ENCODE results near the gene MYO1E.
"Not testable (repeated sequence)": the region's sequence is repeated elsewhere in the genome, so short reads cannot be mapped to it uniquely, and the experiment has no call there.

MYO1E gene

GRCh38 chr15:59137566-59137965, 235.1 kb downstream of the MYO1E start:
- DNase-seq (ENCODE audit: low read depth in 2 of 2), result no peak

GRCh38 chr15:59133929-59134427, 238.7 kb downstream of the MYO1E start:
- DNase-seq (ENCODE audit: low read depth in 2 of 2), result no peak

- DNase-seq (ENCODE audit: low read depth in 2 of 2), result no peak
Measured at GRCh38 chr15:59131969-59132562, 240.6 kb downstream of the MYO1E start.

GRCh38 chr15:59131456-59131855, 241.2 kb downstream of the MYO1E start:
- no peak for DNase-seq (ENCODE audit: low read depth in 2 of 2)

- not testable (repeated sequence) for DNase-seq (ENCODE audit: low read depth in 2 of 2)
Measured at GRCh38 chr15:59127255-59127654, 245.4 kb downstream of the MYO1E start.

- DNase-seq (ENCODE audit: low read depth in 2 of 2), result not testable (repeated sequence)
Measured at GRCh38 chr15:59125683-59126082, 247.0 kb downstream of the MYO1E start.

GRCh38 chr15:59124261-59124660, 248.4 kb downstream of the MYO1E start:
- no peak for DNase-seq (ENCODE audit: low read depth in 2 of 2)

GRCh38 chr15:59120937-59121336, 251.7 kb downstream of the MYO1E start:
- DNase-seq (ENCODE audit: low read depth in 2 of 2), result no peak

- no peak for DNase-seq (ENCODE audit: low read depth in 2 of 2)
Measured at GRCh38 chr15:59119625-59120024, 253.0 kb downstream of the MYO1E start.

GRCh38 chr15:59116771-59117170, 255.9 kb downstream of the MYO1E start:
- no peak for DNase-seq (ENCODE audit: low read depth in 2 of 2)

- no peak for DNase-seq (ENCODE audit: low read depth in 2 of 2)
Measured at GRCh38 chr15:59116141-59116540, 256.5 kb downstream of the MYO1E start.

GRCh38 chr15:59115047-59115446, 257.6 kb downstream of the MYO1E start:
- no peak for DNase-seq (ENCODE audit: low read depth in 2 of 2)

- no peak for DNase-seq (ENCODE audit: low read depth in 2 of 2)
Measured at GRCh38 chr15:59111251-59111650, 261.4 kb downstream of the MYO1E start.

- no peak for DNase-seq (ENCODE audit: low read depth in 2 of 2)
Measured at GRCh38 chr15:59105854-59106253, 266.8 kb downstream of the MYO1E start.

GRCh38 chr15:59104912-59105732, 267.5 kb downstream of the MYO1E start, which contains the start of gene CCNB2:
CCNB2 (plus strand) TSS chr15:59105146; CDS start chr15:59105269, 123 bp downstream.
- DNase-seq (ENCODE audit: low read depth in 2 of 2), result peak; percentile 56 to 64

GRCh38 chr15:59104602-59104911, 268.1 kb downstream of the MYO1E start:
- no peak for DNase-seq (ENCODE audit: low read depth in 2 of 2)

GRCh38 chr15:59099162-59099685, 273.4 kb downstream of the MYO1E start:
- DNase-seq (ENCODE audit: low read depth in 2 of 2), result no peak

- DNase-seq (ENCODE audit: low read depth in 2 of 2), result no peak
Measured at GRCh38 chr15:59096429-59096828, 276.2 kb downstream of the MYO1E start.

GRCh38 chr15:59094077-59094476, 278.6 kb downstream of the MYO1E start:
- no peak for DNase-seq (ENCODE audit: low read depth in 2 of 2)

GRCh38 chr15:59087731-59088130, 284.9 kb downstream of the MYO1E start:
- DNase-seq (ENCODE audit: low read depth in 2 of 2), result no peak

Measured in stimulated activated CD8-positive, alpha-beta memory T cell treated with anti-CD3 and anti-CD28 coated beads, Interleukin-2, amount 100 ng/mL, for 1 hour (primary cell).